ENCODE measurements around the gene ARHGEF16.

ARHGEF16 gene

DNA sequence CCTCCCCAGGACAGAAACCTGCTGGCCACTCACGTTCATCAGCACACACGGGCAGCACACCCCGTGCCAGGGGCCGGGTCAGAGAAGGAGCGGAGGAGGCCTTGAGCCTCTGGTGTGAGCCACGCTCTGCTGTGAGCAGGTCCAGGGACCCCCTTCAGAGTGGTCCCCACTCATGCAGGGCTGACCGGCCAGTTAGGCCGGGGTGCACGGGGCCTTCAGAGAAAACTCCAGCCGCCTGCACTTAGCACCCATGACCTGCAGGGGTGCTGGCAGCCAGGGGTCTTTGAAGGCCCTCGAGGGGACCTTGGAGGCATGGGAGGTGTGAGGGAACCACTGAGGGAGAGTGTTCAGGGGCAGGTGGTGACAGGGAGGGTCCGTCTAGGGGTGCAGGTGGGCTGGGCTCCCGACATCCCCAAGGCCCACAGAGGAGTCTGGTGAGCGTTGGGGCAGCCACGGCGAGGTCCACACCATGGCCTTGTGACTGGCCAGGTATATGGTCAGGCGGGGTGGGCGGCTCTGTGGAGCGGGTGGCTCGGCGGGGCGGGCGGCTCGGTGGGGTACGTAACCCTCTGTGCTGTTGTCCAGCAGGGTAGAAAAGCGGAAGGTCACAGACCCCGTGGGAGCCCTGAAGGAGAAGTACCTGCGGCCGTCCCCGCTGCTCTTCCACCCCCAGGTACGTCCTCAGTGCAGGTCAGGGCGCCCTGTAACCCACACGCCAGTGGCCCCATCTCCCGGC is 40.3 kb upstream of the ARHGEF16 start:
- Histone ChIP-seq H3K27ac (no peak overlapping the region), H3K4me3 (ENCODE audit: low read depth, low read length) (no peak overlapping the region), H3K27me3 (ENCODE audit: insufficient read depth, low read depth, severe bottlenecking) (no peaks in the 10 kb centered on the region), H3K9me3 (ENCODE audit: severe bottlenecking) (peaks cover 11% of the 10 kb centered on the region), H3K36me3 (no peaks in the 10 kb centered on the region)
- DNase-seq, result no peak
- TF ChIP-seq, protein P1, sequence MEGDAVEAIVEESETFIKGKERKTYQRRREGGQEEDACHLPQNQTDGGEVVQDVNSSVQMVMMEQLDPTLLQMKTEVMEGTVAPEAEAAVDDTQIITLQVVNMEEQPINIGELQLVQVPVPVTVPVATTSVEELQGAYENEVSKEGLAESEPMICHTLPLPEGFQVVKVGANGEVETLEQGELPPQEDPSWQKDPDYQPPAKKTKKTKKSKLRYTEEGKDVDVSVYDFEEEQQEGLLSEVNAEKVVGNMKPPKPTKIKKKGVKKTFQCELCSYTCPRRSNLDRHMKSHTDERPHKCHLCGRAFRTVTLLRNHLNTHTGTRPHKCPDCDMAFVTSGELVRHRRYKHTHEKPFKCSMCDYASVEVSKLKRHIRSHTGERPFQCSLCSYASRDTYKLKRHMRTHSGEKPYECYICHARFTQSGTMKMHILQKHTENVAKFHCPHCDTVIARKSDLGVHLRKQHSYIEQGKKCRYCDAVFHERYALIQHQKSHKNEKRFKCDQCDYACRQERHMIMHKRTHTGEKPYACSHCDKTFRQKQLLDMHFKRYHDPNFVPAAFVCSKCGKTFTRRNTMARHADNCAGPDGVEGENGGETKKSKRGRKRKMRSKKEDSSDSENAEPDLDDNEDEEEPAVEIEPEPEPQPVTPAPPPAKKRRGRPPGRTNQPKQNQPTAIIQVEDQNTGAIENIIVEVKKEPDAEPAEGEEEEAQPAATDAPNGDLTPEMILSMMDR (IDR thresholded peaks at IDR 0.05; ENCODE audit: low read depth, low read length), result peak; percentile 42; the same call in 1 of the 2 replicates

- DNase-seq, result no peak
- no peaks in the 10 kb centered on the region for H3K27me3 ChIP-seq (ENCODE audit: insufficient read depth, low read depth, severe bottlenecking)
These were observed 39.0 kb upstream of the ARHGEF16 start for GRCh38 chr1:3415260-3416090.

GRCh38 chr1:3417082-3417739 is 37.3 kb upstream of the ARHGEF16 start:
- Histone ChIP-seq H3K27ac (no peak overlapping the region), H3K27me3 (ENCODE audit: insufficient read depth, low read depth, severe bottlenecking) (no peaks in the 10 kb centered on the region), H3K36me3 (no peaks in the 10 kb centered on the region), H3K9me3 (ENCODE audit: severe bottlenecking) (peaks cover 14% of the 10 kb centered on the region), H3K4me3 (ENCODE audit: low read depth, low read length) (no peak overlapping the region)
- TF ChIP-seq, protein P1 (IDR thresholded peaks at IDR 0.05; ENCODE audit: low read depth, low read length), result 0 out of 2 replicates have a peak, but pooled peaks have one; percentile 11
- DNase-seq, result no peak

More at GRCh38 chr1:3415260-3416090, 39.0 kb upstream of the ARHGEF16 start:
- Histone ChIP-seq H3K9me3 (ENCODE audit: severe bottlenecking) (peaks cover 11% of the 10 kb centered on the region), H3K27ac (no peak overlapping the region), H3K4me3 (ENCODE audit: low read depth, low read length) (no peak overlapping the region), H3K36me3 (no peaks in the 10 kb centered on the region)
- TF ChIP-seq, protein P1 (IDR thresholded peaks at IDR 0.05; ENCODE audit: low read depth, low read length), result no peak

DNA sequence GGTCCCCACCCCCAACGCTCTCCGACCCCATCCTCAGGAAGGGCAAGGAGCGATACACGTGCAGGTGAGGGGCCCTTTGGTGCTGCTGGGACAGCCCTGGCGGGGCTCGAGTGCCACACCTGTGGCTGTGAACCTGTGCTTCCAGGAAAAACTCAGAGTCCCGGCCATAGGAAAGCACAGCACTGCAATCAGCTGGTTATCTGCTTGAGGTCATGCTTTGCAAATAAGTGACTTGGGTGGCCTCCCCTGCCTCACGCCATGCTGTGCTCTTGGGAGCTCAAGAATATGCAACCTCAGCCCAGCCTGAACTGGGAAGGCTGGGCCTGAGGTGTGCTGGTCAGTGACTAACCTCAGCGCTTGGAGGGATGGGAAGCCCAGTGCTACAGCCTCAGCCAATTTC is 36.5 kb upstream of the ARHGEF16 start:
- TF ChIP-seq, protein P1 (IDR thresholded peaks at IDR 0.05; ENCODE audit: low read depth, low read length), result no peak
- Histone ChIP-seq H3K27me3 (ENCODE audit: insufficient read depth, low read depth, severe bottlenecking) (no peaks in the 10 kb centered on the region), H3K9me3 (ENCODE audit: severe bottlenecking) (peaks cover 14% of the 10 kb centered on the region), H3K4me3 (ENCODE audit: low read depth, low read length) (no peak overlapping the region), H3K27ac (no peak overlapping the region), H3K36me3 (no peaks in the 10 kb centered on the region)
- no peak for DNase-seq

GRCh38 chr1:3418600-3418999 is 35.9 kb upstream of the ARHGEF16 start:
- TF ChIP-seq, protein P1 (IDR thresholded peaks at IDR 0.05; ENCODE audit: low read depth, low read length), result no peak
- Histone ChIP-seq H3K9me3 (ENCODE audit: severe bottlenecking) (peaks cover 14% of the 10 kb centered on the region), H3K27ac (no peak overlapping the region), H3K27me3 (ENCODE audit: insufficient read depth, low read depth, severe bottlenecking) (no peaks in the 10 kb centered on the region), H3K4me3 (ENCODE audit: low read depth, low read length) (no peak overlapping the region), H3K36me3 (no peaks in the 10 kb centered on the region)
- DNase-seq, result no peak
